Mesenchymal stem cell (in vitro differentiated cells and primary cell): Measurements from ENCODE around the gene REXO4.

Experiments used
- DNase-seq: peaks from one replicate; pipeline ENCODE4 v3.0.0-alpha.2; 2013
- H2AFZ ChIP-seq: one replicate; pipeline ENCODE4 v1.6.1; 2013; ENCODE audit warnings: low read depth, mild to moderate bottlenecking, control low read depth, inconsistent platforms, low read length, moderate library complexity
- H2AK5ac ChIP-seq: 2 replicates; pipeline ENCODE4 v1.6.1; 2013; ENCODE audit warnings: low read length, moderate library complexity, mild to moderate bottlenecking, inconsistent platforms; ENCODE audit not compliant: severe bottlenecking
- H2BK120ac ChIP-seq: one replicate; pipeline ENCODE4 v1.6.1; 2013; ENCODE audit warnings: low read depth, mild to moderate bottlenecking, inconsistent platforms, low read length, moderate library complexity
- H2BK12ac ChIP-seq, 2 experiments: one replicate each; pipeline ENCODE4 v1.6.1; 2013; ENCODE audit warnings: inconsistent platforms in 2 of 2, low read length in 2 of 2, mild to moderate bottlenecking in 2 of 2, moderate library complexity in 2 of 2, control low read depth in 1 of 2
- H2BK15ac ChIP-seq: one replicate; pipeline ENCODE4 v1.6.1; 2013; ENCODE audit warnings: mild to moderate bottlenecking, low read depth, inconsistent platforms; ENCODE audit not compliant: poor library complexity, severe bottlenecking
- H2BK5ac ChIP-seq: 2 replicates; pipeline ENCODE4 v1.6.1; 2013; ENCODE audit warnings: low read depth, mild to moderate bottlenecking, low read length, control low read depth, inconsistent platforms; ENCODE audit not compliant: poor library complexity, severe bottlenecking
- H3K14ac ChIP-seq, 2 experiments: one replicate each; pipeline ENCODE4 v1.6.1; 2013; ENCODE audit warnings: inconsistent platforms in 2 of 2, low read length in 2 of 2, control low read depth in 1 of 2, mild to moderate bottlenecking in 1 of 2, moderate library complexity in 1 of 2
- H3K18ac ChIP-seq, 2 experiments: one replicate each; pipeline ENCODE4 v1.6.1; 2013; ENCODE audit warnings: inconsistent platforms in 2 of 2, low read length in 2 of 2, control low read depth in 1 of 2, low read depth in 1 of 2, mild to moderate bottlenecking in 1 of 2
- H3K23ac ChIP-seq, 2 experiments: one replicate each; pipeline ENCODE4 v1.6.1; 2013; ENCODE audit warnings: inconsistent platforms in 2 of 2, low read length in 2 of 2, mild to moderate bottlenecking in 2 of 2, moderate library complexity in 2 of 2, control low read depth in 1 of 2
- H3K27ac ChIP-seq: 2 replicates; pipeline ENCODE4 v1.5.1; 2013; ENCODE audit warnings: mild to moderate bottlenecking, moderate library complexity, low read length, control low read depth, inconsistent platforms; ENCODE audit not compliant: poor library complexity, severe bottlenecking
- H3K27me3 ChIP-seq, 2 experiments: 2 replicates each; pipeline versions ENCODE4 v1.6.1 to v1.7.0; 2013; ENCODE audit warnings: low read length in 2 of 2, mild to moderate bottlenecking in 2 of 2, moderate library complexity in 2 of 2, control low read depth in 1 of 2, inconsistent platforms in 1 of 2; ENCODE audit not compliant: control insufficient read depth in 1 of 2, insufficient read depth in 1 of 2
- H3K36me3 ChIP-seq, 2 experiments: 2 replicates each; pipeline versions ENCODE4 v1.6.1 to v1.7.0; 2013; ENCODE audit warnings: low read length in 2 of 2, control low read depth in 1 of 2, inconsistent platforms in 1 of 2, low read depth in 1 of 2, mild to moderate bottlenecking in 1 of 2; ENCODE audit not compliant: insufficient read depth in 2 of 2, control insufficient read depth in 1 of 2
- H3K4ac ChIP-seq, 2 experiments: one replicate each; pipeline ENCODE4 v1.6.1; 2013; ENCODE audit warnings: inconsistent platforms in 2 of 2, low read length in 2 of 2, mild to moderate bottlenecking in 2 of 2, moderate library complexity in 2 of 2, control low read depth in 1 of 2, low read depth in 1 of 2
- H3K4me1 ChIP-seq: 2 replicates; pipeline ENCODE4 v1.6.1; 2013; ENCODE audit warnings: low read depth, low read length, control low read depth; ENCODE audit not compliant: control insufficient read depth, insufficient read depth
- H3K4me2 ChIP-seq: 2 replicates; pipeline ENCODE4 v1.6.1; 2013; ENCODE audit warnings: low read length, mild to moderate bottlenecking, inconsistent platforms; ENCODE audit not compliant: poor library complexity, severe bottlenecking
- H3K4me3 ChIP-seq, 2 experiments: 2 replicates each; pipeline versions ENCODE4 v1.5.1 to v1.7.0; 2013; ENCODE audit warnings: low read length in 2 of 2, mild to moderate bottlenecking in 2 of 2, control low read depth in 1 of 2, low read depth in 1 of 2; ENCODE audit not compliant: insufficient read depth in 1 of 2
- H3K79me1 ChIP-seq: replicated peaks from 2 replicates; pipeline ENCODE4 v1.6.1; 2013; ENCODE audit warnings: mild to moderate bottlenecking, control low read depth, low read length, inconsistent platforms; ENCODE audit not compliant: poor library complexity, severe bottlenecking
- H3K9ac ChIP-seq: 2 replicates; pipeline ENCODE4 v1.7.0; 2013; ENCODE audit warnings: mild to moderate bottlenecking, low read length, moderate library complexity
- H3K9me3 ChIP-seq: 2 replicates; pipeline ENCODE4 v1.7.0; 2013; ENCODE audit warnings: mild to moderate bottlenecking, low read length; ENCODE audit not compliant: control insufficient read depth
- H4K8ac ChIP-seq: one replicate; pipeline ENCODE4 v1.6.1; 2013; ENCODE audit warnings: inconsistent platforms, mild to moderate bottlenecking, low read length, moderate library complexity
- H4K91ac ChIP-seq: one replicate; pipeline ENCODE4 v1.6.1; 2013; ENCODE audit warnings: mild to moderate bottlenecking, low read length, inconsistent platforms
- WGBS: methylation state at CpG from one replicate; pipeline ENCODE4 v1.1.7; 2013; ENCODE audit warnings: mixed read lengths; 5-methylcytosine and 5-hydroxymethylcytosine counted together

The REXO4 gene

GRCh38 chr9:133430244-133430643, 12.4 kb upstream of the REXO4 start:
- no peak overlapping the region for H3K4me2 ChIP-seq
- no peak overlapping the region for H3K23ac ChIP-seq
- no peak overlapping the region for H4K8ac ChIP-seq
- no CpG with 5 or more reads among the region's 1 CpG for WGBS
- H3K9ac ChIP-seq: no peak overlapping the region
- no peak overlapping the region for H2AK5ac ChIP-seq
- no peaks in the 10 kb centered on the region for H3K9me3 ChIP-seq
- H3K79me1 ChIP-seq: no peaks in the 10 kb centered on the region
- no peak overlapping the region for H3K18ac ChIP-seq
- no peaks in the 10 kb centered on the region for H3K36me3 ChIP-seq
- H3K4ac ChIP-seq: no peak overlapping the region
- H3K4me1 ChIP-seq: peaks cover 16% of the 10 kb centered on the region
- H3K27me3 ChIP-seq: peaks cover 14 to 33% of the 10 kb centered on the region in 2 experiments
- H2BK12ac ChIP-seq: no peak overlapping the region
- no peak overlapping the region for H2BK5ac ChIP-seq
- no peak overlapping the region for H2BK120ac ChIP-seq
- H3K4me3 ChIP-seq: no peak overlapping the region
- no peak overlapping the region for H4K91ac ChIP-seq
- no peak overlapping the region for H2AFZ ChIP-seq
- no peak overlapping the region for H2BK15ac ChIP-seq
- DNase-seq: no peak
- no peak overlapping the region for H3K27ac ChIP-seq
- H3K14ac ChIP-seq: no peak overlapping the region

GRCh38 chr9:133429641-133430161, 11.9 kb upstream of the REXO4 start:
- Histone ChIP-seq H3K4me2 (no peak overlapping the region), H2BK15ac (no peak overlapping the region), H3K79me1 (no peaks in the 10 kb centered on the region), H4K91ac (no peak overlapping the region), H3K36me3 (no peaks in the 10 kb centered on the region), H3K4me1 (peaks cover 16% of the 10 kb centered on the region), H2BK12ac (peak overlapping the region in 1 of 2 experiments; percentile 31), H3K23ac (peak overlapping the region in 1 of 2 experiments; percentile 62), H3K27ac (no peak overlapping the region), H2BK5ac (no peak overlapping the region), H3K27me3 (peaks cover 14 to 33% of the 10 kb centered on the region in 2 experiments), H2AK5ac (no peak overlapping the region), H3K14ac (no peak overlapping the region), H3K4me3 (no peak overlapping the region), H2BK120ac (no peak overlapping the region), H3K18ac (peak overlapping the region in 1 of 2 experiments; percentile 21), H3K9ac (no peak overlapping the region), H4K8ac (peak overlapping the region; percentile 45), H3K4ac (no peak overlapping the region), H3K9me3 (no peaks in the 10 kb centered on the region), H2AFZ (no peak overlapping the region)
- peak; percentile 45 for DNase-seq
- WGBS: 22% methylated on average over 49 of the region's 49 CpGs

- H3K27ac ChIP-seq: no peak overlapping the region
- peak overlapping the region in 1 of 2 experiments; percentile 19 for H3K18ac ChIP-seq
- peak overlapping the region; percentile 11 for H4K91ac ChIP-seq
- H3K23ac ChIP-seq: no peak overlapping the region
- no peak overlapping the region for H3K4me2 ChIP-seq
- H3K4ac ChIP-seq: no peak overlapping the region
- 9% methylated on average over 18 of the region's 18 CpGs for WGBS
- H3K9me3 ChIP-seq: no peaks in the 10 kb centered on the region
- no peak overlapping the region for H4K8ac ChIP-seq
- no peaks in the 10 kb centered on the region for H3K36me3 ChIP-seq
- H2BK12ac ChIP-seq: peak overlapping the region in 1 of 2 experiments; percentile 15
- H3K14ac ChIP-seq: no peak overlapping the region
- no peak overlapping the region for H2AFZ ChIP-seq
- H2BK5ac ChIP-seq: no peak overlapping the region
- H3K9ac ChIP-seq: no peak overlapping the region
- no peak overlapping the region for H2AK5ac ChIP-seq
- H3K79me1 ChIP-seq: no peaks in the 10 kb centered on the region
- H3K4me3 ChIP-seq: no peak overlapping the region
- H3K27me3 ChIP-seq: peaks cover 14 to 33% of the 10 kb centered on the region in 2 experiments
- no peak overlapping the region for H2BK120ac ChIP-seq
- H3K4me1 ChIP-seq: peaks cover 16% of the 10 kb centered on the region
- no peak overlapping the region for H2BK15ac ChIP-seq
- no peak for DNase-seq
These were observed 11.4 kb upstream of the REXO4 start for GRCh38 chr9:133429214-133429613.

GRCh38 chr9:133428617-133429101, 10.8 kb upstream of the REXO4 start:
- Histone ChIP-seq H3K4ac (no peak overlapping the region), H3K9ac (no peak overlapping the region), H3K14ac (peak overlapping the region in 1 of 2 experiments; percentile 20), H3K27me3 (peaks cover 14 to 33% of the 10 kb centered on the region in 2 experiments), H3K4me2 (peak overlapping the region; percentile 77), H4K8ac (peak overlapping the region; percentile 79), H3K36me3 (no peaks in the 10 kb centered on the region), H2AK5ac (no peak overlapping the region), H2BK5ac (no peak overlapping the region), H4K91ac (peak overlapping the region; percentile 44), H3K79me1 (no peaks in the 10 kb centered on the region), H2BK120ac (peak overlapping the region; percentile 83), H3K9me3 (no peaks in the 10 kb centered on the region), H3K4me1 (peaks cover 16% of the 10 kb centered on the region), H3K23ac (no peak overlapping the region), H2BK15ac (peak overlapping the region; percentile 79), H3K4me3 (peak overlapping the region in 1 of 2 experiments; percentile 44), H2AFZ (peak overlapping the region; percentile 62), H3K27ac (no peak overlapping the region), H3K18ac (peak overlapping the region in 1 of 2 experiments; percentile 70), H2BK12ac (peak overlapping the region in 1 of 2 experiments; percentile 25)
- under 1% methylated on average over 41 of the region's 57 CpGs for WGBS
- DNase-seq: peak; percentile 14
